ENCODE data around the gene KLF1. TPM values are rescaled to one million over a fixed set of nuclear protein-coding genes. Genes with fewer than 3 reads are reported as not detected.

Gene KLF1
- total and polyA plus RNA-seq, 10 of the 15 experiments (the other 5 are each of a cell fraction or from before 2014, with no cell fraction given) = 0.04 to 0.38 (median 0.08) TPM; not detected in 3

GRCh38 chr19:12890787-12891552, 4.0 kb upstream of the KLF1 start, which contains the start of gene GCDH (continued):
- TF ChIP-seq, protein P1, sequence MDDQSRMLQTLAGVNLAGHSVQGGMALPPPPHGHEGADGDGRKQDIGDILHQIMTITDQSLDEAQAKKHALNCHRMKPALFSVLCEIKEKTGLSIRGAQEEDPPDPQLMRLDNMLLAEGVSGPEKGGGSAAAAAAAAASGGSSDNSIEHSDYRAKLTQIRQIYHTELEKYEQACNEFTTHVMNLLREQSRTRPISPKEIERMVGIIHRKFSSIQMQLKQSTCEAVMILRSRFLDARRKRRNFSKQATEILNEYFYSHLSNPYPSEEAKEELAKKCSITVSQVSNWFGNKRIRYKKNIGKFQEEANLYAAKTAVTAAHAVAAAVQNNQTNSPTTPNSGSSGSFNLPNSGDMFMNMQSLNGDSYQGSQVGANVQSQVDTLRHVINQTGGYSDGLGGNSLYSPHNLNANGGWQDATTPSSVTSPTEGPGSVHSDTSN (IDR thresholded peaks at IDR 0.05; ENCODE audit: insufficient replicate concordance, low read depth, low read length) = no peak
- TF ChIP-seq RUNX3 (IDR thresholded peaks at IDR 0.05; ENCODE audit: low read length) (peak; percentile 45; the same call in 1 of the 2 replicates), RB1 (IDR thresholded peaks at IDR 0.05; ENCODE audit: borderline replicate concordance) (0 out of 2 replicates have a peak, but pooled peaks have one; percentile 44), RAD21 (IDR thresholded peaks at IDR 0.05; ENCODE audit: insufficient read depth, low read depth, low read length) (no peak), SP1 (IDR thresholded peaks at IDR 0.05; ENCODE audit: low read depth, low read length) (peak; percentile 95), E4F1 (IDR thresholded peaks at IDR 0.05; ENCODE audit: borderline replicate concordance, partially characterized antibody) (peak; percentile 95), CBX3 (IDR thresholded peaks at IDR 0.05; ENCODE audit: borderline replicate concordance, low read depth) (no peak), YY1 (IDR thresholded peaks at IDR 0.05; ENCODE audit: low read depth, low read length) (no peak), TCF7 (IDR thresholded peaks at IDR 0.05; ENCODE audit: borderline replicate concordance) (no peak), ZBTB11 (CRISPR knock-in tag; IDR thresholded peaks at IDR 0.05) (no peak), CHD1 (IDR thresholded peaks at IDR 0.05; ENCODE audit: low read depth, low read length) (no peak), BMI1 (IDR thresholded peaks at IDR 0.05; ENCODE audit: borderline replicate concordance) (no peak), IKZF1 (conservative IDR thresholded peaks at IDR 0.05) (peak; percentile 73), EP300 (IDR thresholded peaks at IDR 0.05; ENCODE audit: borderline replicate concordance in 1 of 2, control insufficient read depth in 1 of 2, low read depth in 2 of 2, low read length in 2 of 2) (no peak), RBBP5 (conservative IDR thresholded peaks at IDR 0.05) (no peak), CHD2 (IDR thresholded peaks at IDR 0.05; ENCODE audit: borderline replicate concordance, low read depth, low read length) (peak; percentile 25; the same call in 1 of the 2 replicates)
- TF ChIP-seq, protein P2, sequence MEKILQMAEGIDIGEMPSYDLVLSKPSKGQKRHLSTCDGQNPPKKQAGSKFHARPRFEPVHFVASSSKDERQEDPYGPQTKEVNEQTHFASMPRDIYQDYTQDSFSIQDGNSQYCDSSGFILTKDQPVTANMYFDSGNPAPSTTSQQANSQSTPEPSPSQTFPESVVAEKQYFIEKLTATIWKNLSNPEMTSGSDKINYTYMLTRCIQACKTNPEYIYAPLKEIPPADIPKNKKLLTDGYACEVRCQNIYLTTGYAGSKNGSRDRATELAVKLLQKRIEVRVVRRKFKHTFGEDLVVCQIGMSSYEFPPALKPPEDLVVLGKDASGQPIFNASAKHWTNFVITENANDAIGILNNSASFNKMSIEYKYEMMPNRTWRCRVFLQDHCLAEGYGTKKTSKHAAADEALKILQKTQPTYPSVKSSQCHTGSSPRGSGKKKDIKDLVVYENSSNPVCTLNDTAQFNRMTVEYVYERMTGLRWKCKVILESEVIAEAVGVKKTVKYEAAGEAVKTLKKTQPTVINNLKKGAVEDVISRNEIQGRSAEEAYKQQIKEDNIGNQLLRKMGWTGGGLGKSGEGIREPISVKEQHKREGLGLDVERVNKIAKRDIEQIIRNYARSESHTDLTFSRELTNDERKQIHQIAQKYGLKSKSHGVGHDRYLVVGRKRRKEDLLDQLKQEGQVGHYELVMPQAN (conservative IDR thresholded peaks at IDR 0.05) = peak; percentile 99
- TF ChIP-seq, protein P3, sequence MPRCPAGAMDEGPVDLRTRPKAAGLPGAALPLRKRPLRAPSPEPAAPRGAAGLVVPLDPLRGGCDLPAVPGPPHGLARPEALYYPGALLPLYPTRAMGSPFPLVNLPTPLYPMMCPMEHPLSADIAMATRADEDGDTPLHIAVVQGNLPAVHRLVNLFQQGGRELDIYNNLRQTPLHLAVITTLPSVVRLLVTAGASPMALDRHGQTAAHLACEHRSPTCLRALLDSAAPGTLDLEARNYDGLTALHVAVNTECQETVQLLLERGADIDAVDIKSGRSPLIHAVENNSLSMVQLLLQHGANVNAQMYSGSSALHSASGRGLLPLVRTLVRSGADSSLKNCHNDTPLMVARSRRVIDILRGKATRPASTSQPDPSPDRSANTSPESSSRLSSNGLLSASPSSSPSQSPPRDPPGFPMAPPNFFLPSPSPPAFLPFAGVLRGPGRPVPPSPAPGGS (IDR thresholded peaks at IDR 0.05; ENCODE audit: borderline replicate concordance, insufficient read depth, low read depth, low read length, poor library complexity, severe bottlenecking) = no peak
